Sigmoid colon (tissue), 7 donors: ENCODE data around the gene TNFSF15. TPM values are rescaled to one million over a fixed set of nuclear protein-coding genes. Genes with fewer than 3 reads are reported as not detected.

ENCODE experiments used
- DNase-seq: peaks from one replicate; pipeline ENCODE4 v3.0.0-alpha.2; 2019
- H3K27ac ChIP-seq, 4 donors: fragments of 200-600 bp; sonication (generic); one replicate each; pipeline ENCODE4 v1.5.1; 2016 to 2019; ENCODE audit warnings: mild to moderate bottlenecking in 1 of 4
- H3K27me3 ChIP-seq, 3 donors: fragments of 200-600 bp; sonication (generic); one replicate each; pipeline ENCODE4 v1.5.1; 2019; ENCODE audit warnings: mild to moderate bottlenecking in 1 of 3
- H3K36me3 ChIP-seq, 4 donors: fragments of 200-600 bp; sonication (generic); one replicate each; pipeline ENCODE4 v1.5.1; 2016 to 2019
- H3K4me1 ChIP-seq, 4 donors: fragments of 200-600 bp; sonication (generic); one replicate each; pipeline ENCODE4 v1.5.1; 2017 to 2019
- H3K4me3 ChIP-seq, 4 donors: fragments of 200-600 bp; sonication (generic); one replicate each; pipeline ENCODE4 v1.5.1; 2017 to 2019; ENCODE audit warnings: mild to moderate bottlenecking in 2 of 4, moderate library complexity in 1 of 4
- H3K9me3 ChIP-seq, 4 donors: fragments of 200-600 bp in 3 of 4; sonication (generic) in 3 of 4; one replicate each; pipeline versions ENCODE4 v1.5.1 to v1.6.1; 2013 to 2019
- CTCF ChIP-seq, 4 experiments: fragments of 450-650 bp in 3 of 4; fragments of 200-600 bp in 1 of 4; IDR thresholded peaks; one replicate each; pipeline ENCODE4 v1.5.1; 2016 to 2019; ENCODE audit warnings: antibody characterized with exemption in 4 of 4, mild to moderate bottlenecking in 3 of 4, moderate library complexity in 2 of 4
- EP300 ChIP-seq, 4 donors: sonication (generic); formaldehyde crosslinking; IDR thresholded peaks; one replicate each; pipeline ENCODE4 v1.6.1; 2017; ENCODE audit warnings: antibody characterized with exemption in 4 of 4
- POLR2A ChIP-seq, 2 donors: fragments of 450-650 bp; IDR thresholded peaks; one replicate each; pipeline ENCODE4 v1.6.1; 2016; ENCODE audit warnings: antibody characterized with exemption in 2 of 2, mild to moderate bottlenecking in 2 of 2, moderate library complexity in 2 of 2
- POLR2AphosphoS5 ChIP-seq, 4 donors: sonication (generic); formaldehyde crosslinking; IDR thresholded peaks; one replicate each; pipeline ENCODE4 v1.6.1; 2017; ENCODE audit warnings: antibody characterized with exemption in 4 of 4
- WGBS, 2 donors: extraction: QIAGEN DNeasy Blood & Tissue Kit; methylation state at CpG; one replicate each; pipeline ENCODE4 v1.1.7; 2013; 5-methylcytosine and 5-hydroxymethylcytosine counted together
- intact Hi-C: fragments of 100-400 bp; cut with DNase I; formaldehyde crosslinking; loops from one replicate; pipeline ENCODE4 v1.15.1; 2023
- polyA plus RNA-seq, 3 donors: library from polyadenylated mRNA; stranded (reverse); fragments of 200-250 nt; gene quantifications; one replicate each; pipeline ENCODE4 v1.2.3, GENCODE V29; 2013
- total RNA-seq, 4 donors: library from RNA; depleted of rRNA; stranded (reverse); fragments of >200 nt; gene quantifications; one replicate each; pipeline ENCODE4 v1.1.0, GENCODE V29; 2016
- donor health status: healthy with polysubstance abuse.
- donor health status: Bipolar disorder and iron deficiency.
- donor health status: healthy.

Gene TNFSF15
- total and polyA plus RNA-seq, 7 donors: 0.60 to 13.2 (median 2.3) TPM

GRCh38 chr9:114769624-114770023 lies 36.2 kb downstream of the TNFSF15 start:
- intact Hi-C loops: no loop called here
- 23 to 39% methylated on average over 1 of the region's 1 CpG for whole genome bisulfite sequencing, 2 donors
- no peaks in the 10 kb centered on the region for H3K36me3 ChIP-seq
- H3K9me3 ChIP-seq: no peaks in the 10 kb centered on the region
- no peak overlapping the region for H3K27ac ChIP-seq
- no peaks in the 10 kb centered on the region for H3K27me3 ChIP-seq
- TF ChIP-seq EP300 (IDR thresholded peaks at IDR 0.05) (no peak), POLR2AphosphoS5 (IDR thresholded peaks at IDR 0.05) (no peak), CTCF (IDR thresholded peaks at IDR 0.05) (no peak), POLR2A (IDR thresholded peaks at IDR 0.05) (no peak)
- DNase-seq: no peak
- H3K4me1 ChIP-seq: no peaks in the 10 kb centered on the region
- H3K4me3 ChIP-seq: no peak overlapping the region

- intact Hi-C loops: no loop called here
These were observed 42.6 kb downstream of the TNFSF15 start for GRCh38 chr9:114763220-114763619.

GRCh38 chr9:114761523-114761922 lies 44.3 kb downstream of the TNFSF15 start:
- Histone ChIP-seq H3K36me3 (no peaks in the 10 kb centered on the region), H3K4me1 (no peaks in the 10 kb centered on the region), H3K9me3 (no peaks in the 10 kb centered on the region), H3K27me3 (no peaks in the 10 kb centered on the region), H3K4me3 (no peak overlapping the region), H3K27ac (no peak overlapping the region)
- intact Hi-C loops: no loop called here
- WGBS, 2 donors: 91 to 94% methylated on average over 2 of the region's 2 CpGs
- no peak for TF ChIP-seq POLR2A (IDR thresholded peaks at IDR 0.05)
- no peak for TF ChIP-seq EP300 (IDR thresholded peaks at IDR 0.05)
- TF ChIP-seq POLR2AphosphoS5 (IDR thresholded peaks at IDR 0.05): no peak
- TF ChIP-seq CTCF (IDR thresholded peaks at IDR 0.05): no peak
- DNase-seq: no peak

More at GRCh38 chr9:114763220-114763619, 42.6 kb downstream of the TNFSF15 start:
- DNase-seq: no peak
- Histone ChIP-seq H3K4me3 (no peak overlapping the region), H3K4me1 (no peaks in the 10 kb centered on the region), H3K27me3 (no peaks in the 10 kb centered on the region), H3K36me3 (no peaks in the 10 kb centered on the region), H3K9me3 (no peaks in the 10 kb centered on the region), H3K27ac (no peak overlapping the region)
- TF ChIP-seq EP300 (IDR thresholded peaks at IDR 0.05): no peak
- no peak for TF ChIP-seq POLR2A (IDR thresholded peaks at IDR 0.05)
- no peak for TF ChIP-seq POLR2AphosphoS5 (IDR thresholded peaks at IDR 0.05)
- TF ChIP-seq CTCF (IDR thresholded peaks at IDR 0.05): no peak
- 86 to 93% methylated on average over 4 of the region's 4 CpGs for WGBS, 2 donors

GRCh38 chr9:114759512-114760341 lies 46.1 kb downstream of the TNFSF15 start:
- Histone ChIP-seq H3K4me3 (no peak overlapping the region), H3K9me3 (no peaks in the 10 kb centered on the region), H3K4me1 (no peaks in the 10 kb centered on the region), H3K27ac (no peak overlapping the region), H3K36me3 (no peaks in the 10 kb centered on the region), H3K27me3 (no peaks in the 10 kb centered on the region)
- TF ChIP-seq CTCF (IDR thresholded peaks at IDR 0.05) (no peak), POLR2A (IDR thresholded peaks at IDR 0.05) (no peak), EP300 (IDR thresholded peaks at IDR 0.05) (no peak), POLR2AphosphoS5 (IDR thresholded peaks at IDR 0.05) (no peak)
- WGBS, 2 donors: 90 to 92% methylated on average over 7 of the region's 7 CpGs
- intact Hi-C loops: no loop called here
- no peak for DNase-seq
